Esophagus squamous epithelium (tissue), 5 donors: ENCODE measurements around the gene PKIG. TPM values are rescaled to one million over a fixed set of nuclear protein-coding genes. Genes with fewer than 3 reads are reported as not detected.
A peak's percentile ranks its signal among the peaks of the same experiment; 100 is the strongest.

ENCODE experiments used
- DNase-seq: peaks from one replicate; lab custom pipeline; 2025; lab: John Stamatoyannopoulos, UW
- H3K27ac ChIP-seq, 4 donors: fragments of 200-600 bp; sonication (generic); one replicate each; pipeline ENCODE4 v1.5.1; 2016 to 2019; ENCODE audit warnings: mild to moderate bottlenecking in 1 of 4
- H3K27me3 ChIP-seq, 4 donors: fragments of 200-600 bp; sonication (generic); 1 replicate in 3 of 4; 2 replicates in 1 of 4; pipeline versions ENCODE4 v1.5.1 to v1.6.0; 2017 to 2021; ENCODE audit warnings: antibody characterized with exemption in 1 of 4
- H3K36me3 ChIP-seq, 3 donors: fragments of 200-600 bp; sonication (generic); one replicate each; pipeline ENCODE4 v1.5.1; 2016 to 2019
- H3K4me1 ChIP-seq, 3 donors: fragments of 200-600 bp; sonication (generic); one replicate each; pipeline ENCODE4 v1.5.1; 2017 to 2019
- H3K4me3 ChIP-seq, 4 donors: fragments of 200-600 bp; sonication (generic); 1 replicate in 3 of 4; 2 replicates in 1 of 4; pipeline ENCODE4 v1.5.1; 2016 to 2019; ENCODE audit warnings: mild to moderate bottlenecking in 2 of 4, moderate library complexity in 1 of 4
- H3K9me3 ChIP-seq, 3 donors: fragments of 200-600 bp; sonication (generic); one replicate each; pipeline ENCODE4 v1.5.1; 2016 to 2019
- CTCF ChIP-seq, 6 experiments: fragments of 450-650 bp in 4 of 6; fragments of 200-600 bp in 2 of 6; sonication (generic) in 2 of 6; IDR thresholded peaks; one replicate each; pipeline ENCODE4 v1.5.1; 2016 to 2019; ENCODE audit warnings: antibody characterized with exemption in 6 of 6, mild to moderate bottlenecking in 4 of 6, moderate library complexity in 4 of 6
- POLR2A ChIP-seq, 4 donors: fragments of 450-650 bp; IDR thresholded peaks; one replicate each; pipeline ENCODE4 v1.6.1; 2017; ENCODE audit warnings: antibody characterized with exemption in 4 of 4, mild to moderate bottlenecking in 4 of 4, moderate library complexity in 3 of 4
- WGBS, 2 donors: methylation state at CpG; one replicate each; pipeline ENCODE4 v1.1.5; 2018; 5-methylcytosine and 5-hydroxymethylcytosine counted together
- intact Hi-C: fragments of 100-400 bp; cut with DNase I; formaldehyde crosslinking; loops from one replicate; pipeline ENCODE4 v1.15.0; 2022
- total RNA-seq, 4 donors: library from RNA; depleted of rRNA; stranded (reverse); fragments of >200 nt; gene quantifications; one replicate each; pipeline ENCODE4 v1.1.0, GENCODE V29; 2016
- donor health status: DM: yes; HTN: yes; CAD: no.

The PKIG gene
- total RNA-seq, 4 donors from 2014 or later, result 11.0 to 80.1 (median 19.4) TPM

GRCh38 chr20:44643596-44644229 is 61.3 kb downstream of the PKIG start:
- Histone ChIP-seq H3K4me1 (peaks cover 30 to 75% (median 66%) of the 10 kb centered on the region in 3 donors), H3K36me3 (no peaks in the 10 kb centered on the region), H3K4me3 (peak overlapping the region in 1 of 4 donors; percentile 1), H3K27me3 (no peaks in the 10 kb centered on the region), H3K27ac (peak overlapping the region; percentile 76 to 91 (median 83)), H3K9me3 (no peaks in the 10 kb centered on the region)
- DNase-seq, result no peak
- intact Hi-C loops, result no loop called here
- TF ChIP-seq CTCF (IDR thresholded peaks at IDR 0.05), result no peak
- TF ChIP-seq POLR2A (IDR thresholded peaks at IDR 0.05), result no peak
- 30 to 35% methylated on average over 8 to 14 of the region's 16 CpGs for WGBS, 2 donors

GRCh38 chr20:44644230-44644617 is 61.8 kb downstream of the PKIG start:
- Histone ChIP-seq H3K36me3 (no peaks in the 10 kb centered on the region), H3K27me3 (no peaks in the 10 kb centered on the region), H3K27ac (peak overlapping the region; percentile 76 to 91 (median 83)), H3K4me3 (no peak overlapping the region), H3K4me1 (peaks cover 32 to 80% (median 71%) of the 10 kb centered on the region in 3 donors), H3K9me3 (no peaks in the 10 kb centered on the region)
- WGBS, 2 donors, result 44 to 48% methylated on average over 5 to 6 of the region's 8 CpGs
- intact Hi-C loops, result no loop called here
- TF ChIP-seq POLR2A (IDR thresholded peaks at IDR 0.05), result no peak
- TF ChIP-seq CTCF (IDR thresholded peaks at IDR 0.05), result no peak
- no peak for DNase-seq

GRCh38 chr20:44644667-44645131 is 62.3 kb downstream of the PKIG start:
- no peaks in the 10 kb centered on the region for H3K27me3 ChIP-seq
- H3K36me3 ChIP-seq, result no peaks in the 10 kb centered on the region
- intact Hi-C loops, result no loop called here
- 45 to 76% methylated on average over 3 to 6 of the region's 7 CpGs for WGBS, 2 donors
- peak overlapping the region; percentile 76 to 91 (median 83) for H3K27ac ChIP-seq
- no peak for DNase-seq
- no peaks in the 10 kb centered on the region for H3K9me3 ChIP-seq
- peaks cover 33 to 82% (median 74%) of the 10 kb centered on the region in 3 donors for H3K4me1 ChIP-seq
- TF ChIP-seq CTCF (IDR thresholded peaks at IDR 0.05), result no peak
- no peak for TF ChIP-seq POLR2A (IDR thresholded peaks at IDR 0.05)
- no peak overlapping the region for H3K4me3 ChIP-seq

GRCh38 chr20:44646023-44646640 is 63.8 kb downstream of the PKIG start:
- no peak for DNase-seq
- H3K4me1 ChIP-seq, result peaks cover 42 to 92% (median 85%) of the 10 kb centered on the region in 3 donors
- no peak overlapping the region for H3K4me3 ChIP-seq
- TF ChIP-seq CTCF (IDR thresholded peaks at IDR 0.05) (no peak), POLR2A (IDR thresholded peaks at IDR 0.05) (no peak)
- no peaks in the 10 kb centered on the region for H3K36me3 ChIP-seq
- intact Hi-C loops, result no loop called here
- no peaks in the 10 kb centered on the region for H3K9me3 ChIP-seq
- H3K27ac ChIP-seq, result peak overlapping the region; percentile 3 to 86 (median 50)
- 38 to 61% methylated on average over 2 to 4 of the region's 4 CpGs for WGBS, 2 donors
- no peaks in the 10 kb centered on the region for H3K27me3 ChIP-seq

GRCh38 chr20:44646641-44647274 is 64.4 kb downstream of the PKIG start:
- WGBS, 2 donors, result 37 to 61% methylated on average over 6 to 9 of the region's 10 CpGs
- Histone ChIP-seq H3K4me1 (peaks cover 39 to 88% (median 79%) of the 10 kb centered on the region in 3 donors), H3K36me3 (no peaks in the 10 kb centered on the region), H3K27ac (peak overlapping the region in 3 of 4 donors; percentile 38 to 86 (median 61)), H3K4me3 (no peak overlapping the region), H3K9me3 (no peaks in the 10 kb centered on the region), H3K27me3 (no peaks in the 10 kb centered on the region)
- TF ChIP-seq POLR2A (IDR thresholded peaks at IDR 0.05), result peak in 1 of 4 donors; percentile 29
- no peak for TF ChIP-seq CTCF (IDR thresholded peaks at IDR 0.05)
- intact Hi-C loops, result no loop called here
- DNase-seq, result no peak
